DND-41 (cell line): ENCODE results near the gene KRT34.

ENCODE experiments used
- ATAC-seq: fragments of 200-7000 bp; cut with Tn5 transposase; 3 replicates; pipeline ENCODE4 v1.9.1; 2021; ENCODE audit warnings: low read depth; ENCODE audit not compliant: insufficient read depth
- DNase-seq: peaks from one replicate; pipeline ENCODE4 v3.0.0-alpha.2; 2020
- H2AFZ ChIP-seq: 2 replicates; pipeline ENCODE4 v1.6.0; 2012; ENCODE audit warnings: low read depth, low read length
- H3K27ac ChIP-seq: 2 replicates; pipeline ENCODE4 v1.5.1; 2012; ENCODE audit warnings: low read length, inconsistent platforms
- H3K27me3 ChIP-seq: fragments of 200-600 bp; sonication (generic); 2 replicates; pipeline ENCODE4 v1.6.0; 2012; ENCODE audit warnings: low read length, mild to moderate bottlenecking, inconsistent platforms; ENCODE audit not compliant: insufficient read depth, poor library complexity
- H3K36me3 ChIP-seq: 2 replicates; pipeline ENCODE4 v1.5.1; 2012; ENCODE audit warnings: low read length, inconsistent platforms; ENCODE audit not compliant: insufficient read depth
- H3K4me1 ChIP-seq: 2 replicates; pipeline ENCODE4 v1.5.1; 2012; ENCODE audit warnings: mild to moderate bottlenecking, low read length; ENCODE audit not compliant: insufficient read depth
- H3K4me2 ChIP-seq: 2 replicates; pipeline ENCODE4 v1.6.0; 2012; ENCODE audit warnings: mild to moderate bottlenecking, moderate library complexity, low read length, inconsistent platforms; ENCODE audit not compliant: insufficient read depth
- H3K4me3 ChIP-seq, 2 experiments: fragments of 200-600 bp in 1 of 2; shearing (Covaris generic) in 1 of 2; 2 replicates each; pipeline ENCODE4 v1.5.1; 2012 to 2016; ENCODE audit warnings: inconsistent platforms in 2 of 2, low read length in 2 of 2, mild to moderate bottlenecking in 2 of 2, low read depth in 1 of 2, moderate library complexity in 1 of 2
- H3K79me2 ChIP-seq: 2 replicates; pipeline ENCODE4 v1.6.0; 2012; ENCODE audit warnings: low read length, inconsistent platforms; ENCODE audit not compliant: insufficient read depth
- H3K9ac ChIP-seq: 2 replicates; pipeline ENCODE4 v1.6.0; 2012; ENCODE audit warnings: low read depth, mild to moderate bottlenecking, inconsistent platforms, low read length, moderate library complexity
- H3K9me3 ChIP-seq: 2 replicates; pipeline ENCODE4 v1.5.1; 2012; ENCODE audit warnings: low read length, moderate library complexity, mild to moderate bottlenecking, inconsistent platforms; ENCODE audit not compliant: insufficient read depth, severe bottlenecking
- H4K20me1 ChIP-seq: 2 replicates; pipeline ENCODE4 v1.6.0; 2012; ENCODE audit warnings: low read length; ENCODE audit not compliant: insufficient read depth
- CTCF ChIP-seq: IDR thresholded peaks from 2 replicates; pipeline ENCODE4 v1.5.1; 2012; ENCODE audit warnings: borderline replicate concordance, low read length, moderate library complexity, mild to moderate bottlenecking; ENCODE audit not compliant: poor library complexity, severe bottlenecking; ENCODE audit errors: extremely low read depth
- EZH2 ChIP-seq: IDR thresholded peaks from 3 replicates; pipeline ENCODE4 v1.6.1; 2012; ENCODE audit warnings: borderline replicate concordance, low read depth, mild to moderate bottlenecking, moderate library complexity, low read length, inconsistent platforms; ENCODE audit not compliant: severe bottlenecking

KRT34 gene

GRCh38 chr17:41369713-41370112, 12.4 kb downstream of the KRT34 start, which contains the start of gene KRT33B:
Gene KRT33B, minus strand, starts transcription at chr17:41369813. Its CDS starts 63 bp downstream, at chr17:41369750.
- TF ChIP-seq EZH2 (no peak), CTCF (no peak)
- H3K9me3 ChIP-seq, result no peaks in the 10 kb centered on the region
- no peak within 1 kb of the TSS for H3K9ac ChIP-seq
- H3K36me3 ChIP-seq, result no peaks in the 10 kb centered on the region
- H3K4me1 ChIP-seq, result no peaks in the 10 kb centered on the region
- H2AFZ ChIP-seq, result no peak within 1 kb of the TSS
- H3K27me3 ChIP-seq, result peaks cover 13% of the 10 kb centered on the region
- H3K79me2 ChIP-seq, result no peaks in the 10 kb centered on the region
- DNase-seq (no peak), ATAC-seq (no peak)
- no peak within 1 kb of the TSS for H3K27ac ChIP-seq
- no peak within 1 kb of the TSS for H3K4me3 ChIP-seq
- no peak within 1 kb of the TSS for H3K4me2 ChIP-seq
- H4K20me1 ChIP-seq, result no peaks in the 10 kb centered on the region

- Histone ChIP-seq H3K9ac (no peak overlapping the region), H2AFZ (no peak overlapping the region), H3K27ac (no peak overlapping the region), H3K27me3 (peaks cover 10% of the 10 kb centered on the region), H3K4me1 (no peaks in the 10 kb centered on the region), H4K20me1 (no peaks in the 10 kb centered on the region), H3K4me3 (no peak overlapping the region), H3K36me3 (no peaks in the 10 kb centered on the region), H3K79me2 (no peaks in the 10 kb centered on the region), H3K4me2 (no peak overlapping the region), H3K9me3 (no peaks in the 10 kb centered on the region)
- no peak for DNase-seq
- no peak for TF ChIP-seq CTCF
- TF ChIP-seq EZH2, result no peak
- ATAC-seq, result no peak
Measured at GRCh38 chr17:41369023-41369422, 13.1 kb downstream of the KRT34 start.

- Histone ChIP-seq H3K9ac (no peak overlapping the region), H3K27ac (no peak overlapping the region), H3K27me3 (peaks cover 4% of the 10 kb centered on the region), H3K79me2 (no peaks in the 10 kb centered on the region), H3K9me3 (no peaks in the 10 kb centered on the region), H3K4me1 (no peaks in the 10 kb centered on the region), H3K36me3 (no peaks in the 10 kb centered on the region), H2AFZ (no peak overlapping the region), H4K20me1 (no peaks in the 10 kb centered on the region), H3K4me2 (no peak overlapping the region), H3K4me3 (no peak overlapping the region)
- no peak for TF ChIP-seq CTCF
- TF ChIP-seq EZH2, result no peak
- no peak for ATAC-seq
- no peak for DNase-seq
Measured at GRCh38 chr17:41367426-41368075, 14.6 kb downstream of the KRT34 start.
